ENCODE data around the gene CYP4F8. TPM values are rescaled to one million over a fixed set of nuclear protein-coding genes. Genes with fewer than 3 reads are reported as not detected.

CYP4F8 gene
- total and polyA plus RNA-seq, 2 experiments from 2014 or later = not detected

DNA sequence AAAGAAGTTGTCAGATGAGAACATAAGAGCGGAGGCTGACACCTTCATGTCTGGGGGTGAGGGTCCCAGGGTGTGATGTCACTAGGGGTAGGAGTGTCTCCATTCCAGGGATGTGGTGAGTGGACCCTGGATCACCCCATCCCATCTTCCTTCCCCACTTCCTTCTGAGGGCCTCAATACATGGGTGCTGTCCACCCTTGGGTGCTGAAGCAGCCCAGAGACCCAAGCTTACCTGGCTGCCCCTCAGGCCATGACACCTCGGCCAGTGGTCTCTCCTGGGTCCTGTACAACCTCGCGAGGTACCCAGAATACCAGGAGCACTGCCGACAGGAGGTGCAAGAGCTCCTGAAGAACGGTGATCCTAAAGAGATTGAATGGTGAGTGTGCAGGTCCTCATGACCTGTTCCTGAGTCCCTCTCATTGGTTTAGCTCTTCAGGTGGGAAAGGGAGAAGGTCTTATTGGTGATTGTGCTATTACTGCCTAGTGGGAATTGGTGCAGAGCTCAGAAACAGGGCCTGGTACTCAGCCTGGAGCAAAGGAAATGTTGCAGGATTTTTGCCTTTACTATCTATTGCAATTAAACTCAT is 37.7 kb upstream of the CYP4F8 start:
- H3K9me2 ChIP-seq (ENCODE audit: insufficient read depth) = no peaks in the 10 kb centered on the region
- no peaks in the 10 kb centered on the region for H3K79me2 ChIP-seq (ENCODE audit: insufficient read depth)
- no peak overlapping the region for H3K27ac ChIP-seq
- in situ Hi-C loops (cut with MboI) = no loop called here
- no peak overlapping the region for H3K4me3 ChIP-seq
- peaks cover 11% of the 10 kb centered on the region for H3K27me3 ChIP-seq (replicated peaks; ENCODE audit: insufficient read depth)
- no peaks in the 10 kb centered on the region for H3K4me1 ChIP-seq (ENCODE audit: insufficient read depth)
- no peaks in the 10 kb centered on the region for H4K20me1 ChIP-seq (ENCODE audit: insufficient read depth)
- WGBS, 2 experiments (ENCODE audit: low coverage in 1 of 2, low lambda C conversion rate in 2 of 2, missing lambda C conversion rate in 2 of 2) = 40 to 49% methylated on average over 6 of the region's 6 CpGs
- H3K9me3 ChIP-seq (ENCODE audit: low read depth) = no peaks in the 10 kb centered on the region
- H3K9ac ChIP-seq = no peak overlapping the region
- H3F3A ChIP-seq (ENCODE audit: insufficient read depth) = no peaks in the 10 kb centered on the region
- H3K36me3 ChIP-seq (ENCODE audit: low read depth) = no peaks in the 10 kb centered on the region
- H3K4me2 ChIP-seq (ENCODE audit: unreplicated experiment) = no peak overlapping the region
- TF ChIP-seq EZH2phosphoT487 (IDR thresholded peaks at IDR 0.05; ENCODE audit: insufficient read depth, low read depth) = no peak
- TF ChIP-seq EZH2 (IDR thresholded peaks at IDR 0.05; ENCODE audit: insufficient read depth, poor library complexity, severe bottlenecking) = no peak
- DNase-seq = no peak
- H2AFZ ChIP-seq = no peak overlapping the region

- TF ChIP-seq EZH2 (IDR thresholded peaks at IDR 0.05; ENCODE audit: insufficient read depth, poor library complexity, severe bottlenecking) = no peak
- TF ChIP-seq EZH2phosphoT487 (IDR thresholded peaks at IDR 0.05; ENCODE audit: insufficient read depth, low read depth) = no peak
- 53 to 56% methylated on average over 11 to 12 of the region's 12 CpGs for WGBS, 2 experiments (ENCODE audit: low coverage in 1 of 2, low lambda C conversion rate in 2 of 2, missing lambda C conversion rate in 2 of 2)
- Histone ChIP-seq H3K9me3 (ENCODE audit: low read depth) (no peaks in the 10 kb centered on the region), H4K20me1 (ENCODE audit: insufficient read depth) (no peaks in the 10 kb centered on the region), H3K4me3 (no peak overlapping the region), H3K4me1 (ENCODE audit: insufficient read depth) (no peaks in the 10 kb centered on the region), H2AFZ (no peak overlapping the region), H3K79me2 (ENCODE audit: insufficient read depth) (no peaks in the 10 kb centered on the region), H3K9me2 (ENCODE audit: insufficient read depth) (no peaks in the 10 kb centered on the region), H3K9ac (no peak overlapping the region), H3K36me3 (ENCODE audit: low read depth) (no peaks in the 10 kb centered on the region), H3F3A (ENCODE audit: insufficient read depth) (no peaks in the 10 kb centered on the region), H3K4me2 (ENCODE audit: unreplicated experiment) (no peak overlapping the region), H3K27ac (no peak overlapping the region), H3K27me3 (replicated peaks; ENCODE audit: insufficient read depth) (peaks cover 7% of the 10 kb centered on the region)
- DNase-seq = no peak
- in situ Hi-C loops (cut with MboI) = no loop called here
These were observed 31.7 kb upstream of the CYP4F8 start for GRCh38 chr19:15583346-15583745.

GRCh38 chr19:15584095-15584494 is 30.9 kb upstream of the CYP4F8 start:
- H3K79me2 ChIP-seq (ENCODE audit: insufficient read depth) = no peaks in the 10 kb centered on the region
- peaks cover 7% of the 10 kb centered on the region for H3K27me3 ChIP-seq (replicated peaks; ENCODE audit: insufficient read depth)
- no peaks in the 10 kb centered on the region for H3K9me2 ChIP-seq (ENCODE audit: insufficient read depth)
- H3K9me3 ChIP-seq (ENCODE audit: low read depth) = no peaks in the 10 kb centered on the region
- WGBS, 2 experiments (ENCODE audit: low coverage in 1 of 2, low lambda C conversion rate in 2 of 2, missing lambda C conversion rate in 2 of 2) = 27 to 36% methylated on average over 8 to 10 of the region's 10 CpGs
- no peak overlapping the region for H2AFZ ChIP-seq
- DNase-seq = no peak
- no peak overlapping the region for H3K4me3 ChIP-seq
- H3K4me1 ChIP-seq (ENCODE audit: insufficient read depth) = no peaks in the 10 kb centered on the region
- H3K4me2 ChIP-seq (ENCODE audit: unreplicated experiment) = no peak overlapping the region
- H3K36me3 ChIP-seq (ENCODE audit: low read depth) = no peaks in the 10 kb centered on the region
- no peak overlapping the region for H3K27ac ChIP-seq
- in situ Hi-C loops (cut with MboI) = no loop called here
- no peak for TF ChIP-seq EZH2phosphoT487 (IDR thresholded peaks at IDR 0.05; ENCODE audit: insufficient read depth, low read depth)
- no peak for TF ChIP-seq EZH2 (IDR thresholded peaks at IDR 0.05; ENCODE audit: insufficient read depth, poor library complexity, severe bottlenecking)
- no peak overlapping the region for H3K9ac ChIP-seq
- H3F3A ChIP-seq (ENCODE audit: insufficient read depth) = no peaks in the 10 kb centered on the region
- H4K20me1 ChIP-seq (ENCODE audit: insufficient read depth) = no peaks in the 10 kb centered on the region

DNA sequence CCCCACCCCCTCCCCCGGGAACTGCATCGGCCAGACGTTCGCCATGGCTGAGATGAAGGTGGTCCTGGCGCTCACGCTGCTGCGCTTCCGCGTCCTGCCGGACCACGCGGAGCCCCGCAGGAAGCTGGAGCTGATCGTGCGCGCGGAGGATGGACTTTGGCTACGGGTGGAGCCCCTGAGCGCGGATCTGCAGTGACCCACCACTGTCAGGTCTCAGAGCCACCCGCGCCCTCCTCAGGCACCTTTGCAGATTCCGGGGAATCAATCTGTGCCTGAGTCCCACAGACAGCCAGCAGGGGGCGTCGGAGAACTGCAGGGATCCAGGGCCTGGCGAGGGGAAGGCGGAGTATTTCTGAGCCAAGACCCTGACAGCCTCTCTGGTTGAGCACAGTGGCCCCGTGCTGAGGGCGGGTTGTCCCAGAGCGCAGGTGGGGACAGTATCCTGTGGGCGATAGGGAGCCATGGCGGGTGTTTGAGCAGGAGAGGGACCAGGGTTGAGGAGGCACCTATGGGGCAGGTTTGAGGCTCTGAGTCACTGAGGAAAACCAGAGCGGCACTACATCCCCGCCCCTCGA is 30.4 kb upstream of the CYP4F8 start:
- Histone ChIP-seq H3K9ac (no peak overlapping the region), H2AFZ (no peak overlapping the region), H3K4me3 (no peak overlapping the region), H3K4me1 (ENCODE audit: insufficient read depth) (no peaks in the 10 kb centered on the region), H3K79me2 (ENCODE audit: insufficient read depth) (no peaks in the 10 kb centered on the region), H3K27ac (no peak overlapping the region), H3K9me3 (ENCODE audit: low read depth) (no peaks in the 10 kb centered on the region), H4K20me1 (ENCODE audit: insufficient read depth) (no peaks in the 10 kb centered on the region), H3K9me2 (ENCODE audit: insufficient read depth) (no peaks in the 10 kb centered on the region), H3F3A (ENCODE audit: insufficient read depth) (no peaks in the 10 kb centered on the region), H3K4me2 (ENCODE audit: unreplicated experiment) (peak overlapping the region; percentile 28), H3K27me3 (replicated peaks; ENCODE audit: insufficient read depth) (peaks cover 7% of the 10 kb centered on the region), H3K36me3 (ENCODE audit: low read depth) (no peaks in the 10 kb centered on the region)
- in situ Hi-C loops (cut with MboI) = no loop called here
- peak; percentile 69 for DNase-seq
- WGBS, 2 experiments (ENCODE audit: low coverage in 1 of 2, low lambda C conversion rate in 2 of 2, missing lambda C conversion rate in 2 of 2) = 16 to 18% methylated on average over 20 to 26 of the region's 35 CpGs
- no peak for TF ChIP-seq EZH2 (IDR thresholded peaks at IDR 0.05; ENCODE audit: insufficient read depth, poor library complexity, severe bottlenecking)
- TF ChIP-seq EZH2phosphoT487 (IDR thresholded peaks at IDR 0.05; ENCODE audit: insufficient read depth, low read depth) = no peak
